Fibroblast of lung (primary cell): Measurements from ENCODE around the gene SLC9A3. TPM values are rescaled to one million over a fixed set of nuclear protein-coding genes. Genes with fewer than 3 reads are reported as not detected.

Experiments used
- DNase-seq, 2 donors: peaks; one replicate each; pipeline versions ENCODE4 v3.0.0 to v3.0.0-alpha.2; 2010; ENCODE audit warnings: low read depth in 2 of 2
- H2AFZ ChIP-seq: 2 replicates; pipeline ENCODE4 v1.5.1; 2012; ENCODE audit warnings: low read length, control low read depth, inconsistent platforms
- H3K27ac ChIP-seq: 2 replicates; pipeline ENCODE4 v1.5.1; 2011; ENCODE audit warnings: low read length, control low read depth; ENCODE audit not compliant: insufficient read depth
- H3K27me3 ChIP-seq: 2 replicates; pipeline ENCODE4 v1.5.1; 2011; ENCODE audit warnings: mild to moderate bottlenecking, low read length; ENCODE audit not compliant: control insufficient read depth, insufficient read depth
- H3K36me3 ChIP-seq: 2 replicates; pipeline ENCODE4 v1.5.1; 2011; ENCODE audit warnings: low read length; ENCODE audit not compliant: control insufficient read depth, insufficient read depth
- H3K4me1 ChIP-seq: 2 replicates; pipeline ENCODE4 v1.5.1; 2011; ENCODE audit warnings: low read length; ENCODE audit not compliant: control insufficient read depth, insufficient read depth; ENCODE audit errors: extremely low read depth
- H3K4me2 ChIP-seq: 2 replicates; pipeline ENCODE4 v1.5.1; 2011; ENCODE audit warnings: low read length, control low read depth; ENCODE audit not compliant: insufficient read depth; ENCODE audit errors: extremely low read depth
- H3K4me3 ChIP-seq, 4 experiments: fragments of 200-600 bp in 1 of 4; sonication (generic) in 1 of 4; replicated peaks in 1 of 4; 2 replicates each; pipeline ENCODE4 v1.5.1; 2011 to 2016; ENCODE audit warnings: low read length in 4 of 4, low read depth in 3 of 4, mild to moderate bottlenecking in 3 of 4, control low read depth in 2 of 4, inconsistent platforms in 1 of 4, mixed read lengths in 1 of 4; ENCODE audit not compliant: insufficient read depth in 1 of 4; ENCODE audit errors: control extremely low read depth in 1 of 4
- H3K79me2 ChIP-seq: 2 replicates; pipeline ENCODE4 v1.5.1; 2012; ENCODE audit warnings: mild to moderate bottlenecking, low read length, inconsistent platforms; ENCODE audit not compliant: control insufficient read depth, insufficient read depth
- H3K9ac ChIP-seq: 2 replicates; pipeline ENCODE4 v1.5.1; 2011; ENCODE audit warnings: mild to moderate bottlenecking, low read length, control low read depth; ENCODE audit not compliant: insufficient read depth
- H3K9me3 ChIP-seq: 2 replicates; pipeline ENCODE4 v1.5.1; 2012; ENCODE audit warnings: low read depth, low read length; ENCODE audit not compliant: control insufficient read depth, insufficient read depth
- H4K20me1 ChIP-seq: 2 replicates; pipeline ENCODE4 v1.5.1; 2011; ENCODE audit warnings: low read length; ENCODE audit not compliant: control insufficient read depth, insufficient read depth; ENCODE audit errors: extremely low read depth
- EZH2 ChIP-seq: IDR thresholded peaks from 2 replicates; pipeline ENCODE4 v1.5.1; 2012; ENCODE audit warnings: low read length, control low read depth, mild to moderate bottlenecking; ENCODE audit errors: missing control alignments
- polyA minus RNA-seq: library from RNA; depleted of rRNA, polyadenylated mRNA; stranded (reverse); fragments of >200 nt; gene quantifications from 2 replicates; pipeline ENCODE4 v1.2.3, GENCODE V29; 2011; ENCODE audit warnings: low replicate concordance
- polyA plus RNA-seq, 2 donors: library from polyadenylated mRNA; depleted of rRNA in 1 of 2; stranded (reverse) in 1 of 2; unstranded in 1 of 2; fragments of >200 nt; gene quantifications; 2 replicates each; pipeline ENCODE4 v1.2.1, GENCODE V29; 2011 to 2012; ENCODE audit warnings: missing spikeins in 1 of 2
- total RNA-seq: library from RNA; depleted of rRNA; stranded (reverse); fragments of >200 nt; gene quantifications from 2 replicates; pipeline ENCODE4 v1.2.1, GENCODE V29; 2014
- TF ChIP-seq, protein P1 (sequence below), 2 donors: IDR thresholded peaks in 1 of 2; conservative IDR thresholded peaks in 1 of 2; 1 replicate in 1 of 2; 2 replicates in 1 of 2; pipeline ENCODE4 v1.5.1; 2011 to 2012; ENCODE audit warnings: low read length in 2 of 2, control low read depth in 1 of 2, inconsistent platforms in 1 of 2, low read depth in 1 of 2, mild to moderate bottlenecking in 1 of 2

Gene SLC9A3
- total RNA-seq, result 0.50 and 0.51 TPM in 2 replicates
- polyA plus RNA-seq, result 0.78 and 0.84 TPM in 2 replicates
- 0.73 and 0.83 TPM in 2 replicates for polyA plus RNA-seq (2012)
- 0.63 and 0.90 TPM in 2 replicates for polyA minus RNA-seq

DNA sequence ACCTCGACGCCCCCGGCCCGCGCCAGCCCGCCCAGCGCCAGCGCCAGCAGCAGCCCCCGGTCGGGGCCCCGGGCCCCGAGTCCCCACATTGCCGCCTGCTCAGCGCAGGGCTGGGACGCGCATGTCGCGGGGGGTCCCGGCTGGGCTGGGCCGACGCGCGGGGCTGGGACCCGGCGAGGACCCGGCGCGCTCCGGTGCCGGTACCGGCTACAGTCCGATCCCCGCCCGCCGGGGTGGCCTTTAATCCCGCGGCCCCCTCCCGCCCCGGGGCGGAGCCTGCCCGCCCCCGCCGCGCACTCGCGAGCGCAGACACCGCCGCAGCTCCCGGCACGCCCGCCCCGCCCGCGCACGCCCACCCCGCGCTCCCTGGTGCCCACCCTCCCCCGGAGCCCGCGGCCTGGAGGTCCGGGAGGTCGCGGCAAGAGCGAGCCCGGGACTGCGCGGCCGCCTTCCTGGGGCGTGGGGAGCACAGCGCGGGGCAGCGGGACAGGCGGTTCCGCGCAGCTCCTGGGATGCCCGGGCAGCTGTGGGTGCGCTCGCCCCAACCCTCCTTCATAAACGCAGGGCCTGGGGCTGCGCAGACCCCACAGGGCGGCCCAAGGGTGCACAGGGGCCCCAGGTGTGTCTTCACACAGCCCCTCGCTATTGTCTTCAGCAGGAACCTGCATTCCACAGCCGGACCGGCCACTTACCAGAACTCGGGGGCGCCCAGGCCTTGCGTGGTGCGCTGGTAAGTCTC lies at the start of gene SLC9A3:
SLC9A3 (minus strand) TSS at position 216 of the 739 bp plus-strand sequence.
- TF ChIP-seq EZH2, result peak; percentile 26
- TF ChIP-seq, protein P1, sequence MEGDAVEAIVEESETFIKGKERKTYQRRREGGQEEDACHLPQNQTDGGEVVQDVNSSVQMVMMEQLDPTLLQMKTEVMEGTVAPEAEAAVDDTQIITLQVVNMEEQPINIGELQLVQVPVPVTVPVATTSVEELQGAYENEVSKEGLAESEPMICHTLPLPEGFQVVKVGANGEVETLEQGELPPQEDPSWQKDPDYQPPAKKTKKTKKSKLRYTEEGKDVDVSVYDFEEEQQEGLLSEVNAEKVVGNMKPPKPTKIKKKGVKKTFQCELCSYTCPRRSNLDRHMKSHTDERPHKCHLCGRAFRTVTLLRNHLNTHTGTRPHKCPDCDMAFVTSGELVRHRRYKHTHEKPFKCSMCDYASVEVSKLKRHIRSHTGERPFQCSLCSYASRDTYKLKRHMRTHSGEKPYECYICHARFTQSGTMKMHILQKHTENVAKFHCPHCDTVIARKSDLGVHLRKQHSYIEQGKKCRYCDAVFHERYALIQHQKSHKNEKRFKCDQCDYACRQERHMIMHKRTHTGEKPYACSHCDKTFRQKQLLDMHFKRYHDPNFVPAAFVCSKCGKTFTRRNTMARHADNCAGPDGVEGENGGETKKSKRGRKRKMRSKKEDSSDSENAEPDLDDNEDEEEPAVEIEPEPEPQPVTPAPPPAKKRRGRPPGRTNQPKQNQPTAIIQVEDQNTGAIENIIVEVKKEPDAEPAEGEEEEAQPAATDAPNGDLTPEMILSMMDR (conservative IDR thresholded peaks at IDR 0.05 in 1 of 2, IDR thresholded peaks at IDR 0.05 in 1 of 2; ENCODE audit: low read depth in 1 of 2, low read length in 2 of 2), result no peak

DNA sequence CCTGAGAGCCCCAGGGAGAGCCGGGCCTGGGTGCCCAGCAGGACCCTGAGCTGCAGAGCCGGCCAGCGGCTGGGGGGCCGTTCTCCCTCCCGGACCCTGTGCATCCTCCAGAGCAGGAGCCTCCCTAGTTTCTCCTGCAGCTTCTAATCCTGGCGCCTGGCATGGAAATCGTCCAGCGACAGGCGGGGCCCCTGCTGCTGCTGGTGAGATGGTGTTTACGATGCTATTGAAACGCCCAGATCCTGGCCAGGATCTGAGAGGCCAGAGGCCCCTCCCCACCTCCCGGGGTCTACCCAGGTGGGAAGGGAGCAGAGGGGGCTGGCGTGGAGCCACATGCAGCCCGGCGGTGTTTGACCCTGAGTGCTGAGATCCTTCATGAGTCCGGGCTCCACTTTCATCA lies 49.7 kb upstream of the SLC9A3 start:
- Histone ChIP-seq H3K27me3 (peaks cover 2% of the 10 kb centered on the region), H3K4me3 (no peak overlapping the region), H3K9me3 (no peaks in the 10 kb centered on the region), H4K20me1 (no peaks in the 10 kb centered on the region), H3K9ac (no peak overlapping the region), H3K79me2 (no peaks in the 10 kb centered on the region), H3K27ac (no peak overlapping the region), H3K4me2 (no peak overlapping the region), H3K4me1 (no peaks in the 10 kb centered on the region), H3K36me3 (no peaks in the 10 kb centered on the region), H2AFZ (no peak overlapping the region)
- TF ChIP-seq EZH2, result no peak
- TF ChIP-seq, protein P1 (conservative IDR thresholded peaks at IDR 0.05 in 1 of 2, IDR thresholded peaks at IDR 0.05 in 1 of 2; ENCODE audit: low read depth in 1 of 2, low read length in 2 of 2), result no peak
- DNase-seq, result no peak

More for the DNA sequence above, at the start of gene SLC9A3:
- Histone ChIP-seq H3K4me2 (no peak within 1 kb of the TSS), H3K79me2 (no peaks in the 10 kb centered on the region), H3K9ac (no peak within 1 kb of the TSS), H3K4me3 (no peak within 1 kb of the TSS), H3K27me3 (peaks cover 59% of the 10 kb centered on the region), H3K9me3 (no peaks in the 10 kb centered on the region), H3K36me3 (no peaks in the 10 kb centered on the region), H2AFZ (no peak within 1 kb of the TSS), H3K4me1 (no peaks in the 10 kb centered on the region), H3K27ac (no peak within 1 kb of the TSS), H4K20me1 (no peaks in the 10 kb centered on the region)
- no peak for DNase-seq

DNA sequence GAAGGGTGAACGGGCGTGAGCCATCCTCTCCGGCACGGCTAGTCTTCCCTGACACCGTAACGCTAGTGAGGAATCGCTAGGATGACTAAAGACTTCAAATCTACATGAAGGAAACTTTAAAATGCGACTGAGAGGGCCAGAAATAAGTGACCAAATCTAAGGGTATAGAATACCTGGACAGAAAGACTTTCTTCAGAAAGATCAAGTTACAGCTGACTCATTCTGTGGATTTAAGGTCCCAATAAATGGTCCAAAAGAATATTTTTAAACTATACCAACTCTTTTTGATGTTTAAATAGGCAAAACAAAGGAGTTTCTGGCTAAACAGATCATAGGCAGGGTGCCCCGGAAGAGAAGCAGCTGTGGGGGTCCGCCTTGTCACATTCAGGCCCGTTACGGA lies 49.0 kb upstream of the SLC9A3 start:
- Histone ChIP-seq H3K79me2 (no peaks in the 10 kb centered on the region), H3K27me3 (peaks cover 4% of the 10 kb centered on the region), H2AFZ (no peak overlapping the region), H3K9ac (no peak overlapping the region), H3K36me3 (no peaks in the 10 kb centered on the region), H4K20me1 (no peaks in the 10 kb centered on the region), H3K4me1 (no peaks in the 10 kb centered on the region), H3K4me3 (no peak overlapping the region), H3K9me3 (no peaks in the 10 kb centered on the region), H3K4me2 (no peak overlapping the region), H3K27ac (no peak overlapping the region)
- no peak for DNase-seq
- TF ChIP-seq, protein P1 (conservative IDR thresholded peaks at IDR 0.05 in 1 of 2, IDR thresholded peaks at IDR 0.05 in 1 of 2; ENCODE audit: low read depth in 1 of 2, low read length in 2 of 2), result no peak
- TF ChIP-seq EZH2, result no peak
